Measurements from ENCODE around the gene DPP6.

DNA sequence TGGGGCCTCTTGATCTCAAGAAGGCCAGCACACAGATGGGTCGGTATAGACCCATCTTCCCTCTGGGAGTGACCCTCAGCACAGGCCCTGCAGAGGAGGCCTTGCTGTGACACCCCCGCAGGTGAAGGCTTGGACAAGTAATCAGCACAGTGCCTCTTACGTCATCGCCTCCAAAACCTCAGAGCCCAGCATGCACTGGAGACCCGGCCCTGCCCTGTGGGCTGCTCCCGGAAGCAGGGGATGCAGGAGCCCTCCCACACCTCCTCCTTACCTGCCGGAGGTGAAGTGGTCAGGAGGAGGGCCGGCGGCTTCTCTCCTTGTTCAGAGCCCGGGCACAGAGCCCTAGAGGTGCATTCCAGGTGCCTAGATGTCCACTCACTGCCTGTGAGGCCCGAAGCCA is 829.3 kb downstream of the DPP6 start:
- TF ChIP-seq, protein P1, sequence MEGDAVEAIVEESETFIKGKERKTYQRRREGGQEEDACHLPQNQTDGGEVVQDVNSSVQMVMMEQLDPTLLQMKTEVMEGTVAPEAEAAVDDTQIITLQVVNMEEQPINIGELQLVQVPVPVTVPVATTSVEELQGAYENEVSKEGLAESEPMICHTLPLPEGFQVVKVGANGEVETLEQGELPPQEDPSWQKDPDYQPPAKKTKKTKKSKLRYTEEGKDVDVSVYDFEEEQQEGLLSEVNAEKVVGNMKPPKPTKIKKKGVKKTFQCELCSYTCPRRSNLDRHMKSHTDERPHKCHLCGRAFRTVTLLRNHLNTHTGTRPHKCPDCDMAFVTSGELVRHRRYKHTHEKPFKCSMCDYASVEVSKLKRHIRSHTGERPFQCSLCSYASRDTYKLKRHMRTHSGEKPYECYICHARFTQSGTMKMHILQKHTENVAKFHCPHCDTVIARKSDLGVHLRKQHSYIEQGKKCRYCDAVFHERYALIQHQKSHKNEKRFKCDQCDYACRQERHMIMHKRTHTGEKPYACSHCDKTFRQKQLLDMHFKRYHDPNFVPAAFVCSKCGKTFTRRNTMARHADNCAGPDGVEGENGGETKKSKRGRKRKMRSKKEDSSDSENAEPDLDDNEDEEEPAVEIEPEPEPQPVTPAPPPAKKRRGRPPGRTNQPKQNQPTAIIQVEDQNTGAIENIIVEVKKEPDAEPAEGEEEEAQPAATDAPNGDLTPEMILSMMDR (conservative IDR thresholded peaks at IDR 0.05 in 1 of 2, IDR thresholded peaks at IDR 0.05 in 1 of 2; ENCODE audit: extremely low read depth in 1 of 2, insufficient read depth in 1 of 2, low read depth in 1 of 2, low read length in 2 of 2), result no peak
- no peak for TF ChIP-seq EZH2 (IDR thresholded peaks at IDR 0.05; ENCODE audit: borderline replicate concordance, low read length)
